Cortex of kidney (tissue), 1 donor: ENCODE data around the gene CPSF4L.

ENCODE experiments used
- DNase-seq: peaks from one replicate; lab custom pipeline; 2025; lab: John Stamatoyannopoulos, UW

Gene CPSF4L

GRCh38 chr17:73289549-73290254 lies 28.0 kb upstream of the CPSF4L start:
- DNase-seq, result no peak

DNA sequence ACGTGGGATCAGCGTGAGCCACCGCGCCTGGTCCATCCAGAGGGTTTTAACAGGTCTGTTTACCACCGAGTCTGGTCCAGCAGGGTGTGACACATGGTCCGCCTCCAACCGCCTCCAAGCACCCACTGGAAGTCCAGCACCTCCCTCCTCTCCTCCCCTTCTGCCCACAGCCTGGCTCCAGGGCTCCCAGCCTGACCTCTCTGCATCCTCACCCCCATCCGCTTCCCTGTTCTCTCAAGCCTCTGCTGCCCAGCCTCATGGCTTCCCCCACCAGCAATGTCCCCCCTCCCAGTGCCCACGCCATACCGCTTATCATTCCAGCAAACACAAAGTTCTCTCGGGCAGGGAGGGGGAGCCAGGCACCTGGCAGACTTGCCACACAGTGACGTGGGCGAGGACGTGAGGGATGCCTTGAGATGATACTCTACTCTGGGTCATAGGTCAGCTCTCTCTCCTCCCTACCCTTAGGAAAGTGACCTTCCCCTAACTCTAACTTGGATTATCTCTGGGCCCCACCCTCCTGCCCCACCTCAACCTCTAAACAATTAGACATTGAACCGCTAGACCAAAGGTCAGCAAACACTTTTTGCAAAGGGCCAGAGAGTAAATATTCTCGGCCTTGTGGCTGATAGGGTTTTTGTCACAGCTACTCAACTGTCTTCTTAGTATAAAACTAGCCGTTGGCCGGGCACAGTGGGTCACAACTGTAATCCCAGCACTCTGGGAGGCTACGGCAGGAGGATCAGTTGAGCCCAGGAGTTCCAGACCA lies 27.0 kb upstream of the CPSF4L start:
- no peak for DNase-seq

DNA sequence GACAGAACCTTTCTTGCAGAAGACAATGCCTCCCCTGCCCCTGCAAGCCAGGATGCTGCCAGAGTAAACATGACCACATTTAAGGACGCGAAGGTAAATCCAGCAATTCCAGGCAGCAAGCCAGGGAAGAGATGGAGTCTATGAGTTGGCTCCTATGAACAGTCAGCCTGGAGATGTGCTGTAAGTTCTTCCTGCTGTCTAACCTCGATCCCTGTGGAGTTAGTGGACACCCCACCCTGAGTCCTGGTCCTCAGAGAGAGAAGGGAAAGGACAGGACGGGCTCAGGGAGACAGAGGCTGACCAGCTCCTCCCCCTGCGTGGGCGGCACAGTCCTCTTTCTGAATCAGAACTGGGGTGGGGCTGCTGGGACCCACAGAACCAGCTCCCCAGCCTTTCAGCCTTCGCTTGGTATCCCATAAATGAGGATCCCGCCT lies 25.2 kb upstream of the CPSF4L start:
- no peak for DNase-seq

DNA sequence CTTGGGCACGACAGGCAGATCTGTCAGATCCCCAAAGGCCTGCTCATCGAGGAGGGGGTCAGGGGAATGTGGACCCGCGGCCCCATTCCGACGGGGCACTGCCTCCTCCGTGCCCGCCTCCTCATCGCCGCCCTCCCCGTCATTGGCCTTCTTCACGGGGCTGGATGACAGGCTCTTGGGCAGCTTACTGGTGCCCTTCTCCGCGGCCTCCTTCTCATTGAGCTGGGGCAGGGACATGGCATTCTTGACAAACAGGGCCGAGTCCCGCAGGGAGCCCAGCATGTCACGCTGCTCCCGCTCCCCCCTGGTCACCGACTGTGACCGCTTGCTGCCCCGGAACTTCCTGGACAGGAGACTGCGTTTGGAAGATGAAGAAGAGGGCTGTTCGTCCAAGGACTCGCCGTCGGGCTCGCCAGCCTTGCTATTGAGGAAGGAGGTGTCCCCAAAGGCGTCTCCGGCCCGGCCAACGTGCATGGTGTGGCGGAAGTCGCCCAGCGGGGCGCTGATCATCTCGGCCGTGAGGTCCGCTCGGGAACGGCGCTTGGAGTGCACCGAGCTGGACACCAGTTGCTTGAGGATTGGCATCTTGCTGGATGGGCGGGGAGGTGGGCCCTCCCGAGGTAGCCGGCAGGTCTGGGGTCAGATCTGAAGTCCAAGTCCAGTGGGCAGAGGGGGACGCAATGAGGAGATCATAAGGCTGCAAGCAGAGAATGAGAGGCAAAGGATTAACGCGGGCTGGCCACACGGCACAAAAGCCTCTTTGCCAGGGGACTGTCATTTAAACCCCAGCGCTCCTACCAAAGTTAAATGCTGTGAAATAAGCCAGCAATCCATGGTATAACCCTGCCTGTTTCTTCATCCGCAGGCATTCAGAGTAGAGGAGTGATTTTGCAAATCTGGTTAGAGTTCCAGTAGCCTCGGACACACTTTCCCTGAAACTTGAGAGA lies 24.5 kb upstream of the CPSF4L start:
- DNase-seq, result no peak

DNA sequence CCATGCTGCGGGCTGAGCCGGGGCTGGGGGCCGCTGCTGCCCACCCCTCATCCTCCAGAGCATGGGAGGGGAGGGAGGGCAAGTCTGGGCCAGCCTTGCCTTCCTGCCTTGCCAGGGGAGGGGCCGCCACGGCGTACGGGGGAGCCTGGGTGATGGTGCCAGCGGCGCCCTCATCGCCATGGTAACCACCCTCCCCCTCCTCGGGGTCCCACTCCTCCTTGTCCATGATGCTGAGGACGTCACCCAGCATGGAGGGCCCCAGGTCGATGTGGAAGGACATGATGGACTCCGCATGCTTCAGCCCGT lies 23.9 kb upstream of the CPSF4L start:
- no peak for DNase-seq

DNA sequence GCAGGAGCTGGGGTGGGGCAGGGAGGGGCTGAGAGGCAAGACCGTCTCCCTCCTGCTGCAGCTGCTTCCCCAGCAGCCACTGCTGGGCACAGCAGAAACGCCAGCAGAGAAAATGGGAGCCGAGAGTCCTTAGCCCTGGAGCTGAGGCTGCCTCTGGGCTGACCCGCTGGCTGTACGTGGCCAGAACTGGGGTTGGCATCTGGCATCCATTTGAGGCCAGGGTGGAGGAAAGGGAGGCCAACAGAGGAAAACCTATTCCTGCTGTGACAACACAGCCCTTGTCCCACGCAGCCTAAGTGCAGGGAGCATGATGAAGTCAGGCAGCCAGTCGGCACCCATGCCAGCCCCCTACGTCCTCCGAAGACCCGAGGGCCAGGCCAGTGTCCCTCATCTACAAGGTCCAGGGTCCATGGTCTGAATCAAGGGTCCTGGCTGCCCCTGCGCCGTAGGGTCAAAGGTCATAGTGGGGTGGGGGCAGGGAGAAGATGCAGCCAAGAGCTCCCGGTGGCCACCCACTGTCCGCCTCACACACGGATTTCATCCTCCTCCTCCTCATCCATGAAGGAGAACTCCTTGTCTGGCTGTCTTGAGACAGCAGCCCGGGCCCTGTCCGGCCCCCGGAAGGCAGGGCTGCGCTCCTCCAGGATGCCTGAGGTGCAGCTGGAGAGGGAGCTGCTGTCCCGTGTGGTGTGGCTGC lies 23.4 kb upstream of the CPSF4L start:
- no peak for DNase-seq

GRCh38 chr17:73284354-73284753 lies 22.7 kb upstream of the CPSF4L start:
- no peak for DNase-seq

GRCh38 chr17:73283841-73284282 lies 22.2 kb upstream of the CPSF4L start:
- no peak for DNase-seq

- DNase-seq, result no peak
Observed at GRCh38 chr17:73283250-73283649, 21.6 kb upstream of the CPSF4L start.

DNA sequence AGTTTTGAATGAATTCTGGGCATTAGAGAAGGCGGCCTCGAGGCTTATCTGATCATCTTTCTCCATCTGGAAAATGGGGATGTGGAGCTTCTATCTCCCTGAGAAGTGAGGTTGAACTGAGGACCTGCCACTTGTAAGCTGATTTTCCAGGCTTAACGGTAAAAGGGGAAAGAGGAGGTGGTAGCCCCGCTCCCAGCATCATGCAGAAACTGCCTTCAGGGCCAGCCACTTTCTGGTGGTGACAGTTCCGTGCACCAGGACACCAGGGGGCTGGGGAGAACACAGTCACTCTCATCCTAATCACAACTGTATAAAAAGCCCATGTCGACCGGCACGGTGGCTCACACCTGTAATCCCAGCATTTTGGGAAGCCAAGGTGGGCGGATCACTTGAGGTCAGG lies 20.9 kb upstream of the CPSF4L start:
- no peak for DNase-seq

DNA sequence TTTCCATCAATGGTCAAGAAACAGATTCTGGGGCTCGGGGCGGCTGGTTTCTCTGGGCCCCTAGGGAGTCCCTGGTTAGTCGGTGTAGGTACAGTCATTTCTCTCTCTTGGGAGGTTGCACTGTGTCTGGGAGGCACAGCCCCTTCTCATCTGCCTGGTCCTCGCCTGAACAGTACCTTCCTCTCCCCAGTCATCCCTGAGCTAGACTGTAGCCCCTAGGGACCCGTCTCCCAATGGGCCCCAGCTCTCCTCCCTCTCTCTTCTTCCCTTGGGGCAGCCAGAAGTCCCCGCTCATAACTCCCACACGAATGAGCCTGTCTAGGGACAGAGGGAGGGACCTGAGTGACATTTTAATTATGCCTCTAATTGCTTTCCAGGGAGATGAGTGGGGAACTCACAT lies 20.2 kb upstream of the CPSF4L start:
- no peak for DNase-seq

- no peak for DNase-seq
Observed at GRCh38 chr17:73280191-73280590, 18.5 kb upstream of the CPSF4L start.

DNA sequence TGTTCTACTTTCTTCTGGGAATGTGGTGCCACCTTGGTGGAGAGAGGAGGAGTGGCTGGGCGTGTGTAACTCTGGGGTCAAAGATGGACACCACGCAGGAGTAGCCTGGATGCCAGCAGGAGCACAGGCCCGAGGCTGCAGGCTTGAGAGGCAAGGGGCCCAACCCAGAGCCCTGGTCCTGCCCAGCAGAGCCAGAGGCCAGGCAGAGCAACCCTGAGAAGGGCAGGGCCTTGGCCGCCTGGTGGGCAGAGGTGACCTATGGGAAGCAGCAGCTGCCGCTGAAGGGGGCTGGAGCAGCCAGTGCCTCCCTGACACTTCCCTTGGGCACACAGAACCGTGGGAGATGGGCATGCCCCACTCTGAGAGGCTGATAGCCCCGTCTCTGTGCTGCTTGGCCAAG lies 18.0 kb upstream of the CPSF4L start:
- no peak for DNase-seq

DNA sequence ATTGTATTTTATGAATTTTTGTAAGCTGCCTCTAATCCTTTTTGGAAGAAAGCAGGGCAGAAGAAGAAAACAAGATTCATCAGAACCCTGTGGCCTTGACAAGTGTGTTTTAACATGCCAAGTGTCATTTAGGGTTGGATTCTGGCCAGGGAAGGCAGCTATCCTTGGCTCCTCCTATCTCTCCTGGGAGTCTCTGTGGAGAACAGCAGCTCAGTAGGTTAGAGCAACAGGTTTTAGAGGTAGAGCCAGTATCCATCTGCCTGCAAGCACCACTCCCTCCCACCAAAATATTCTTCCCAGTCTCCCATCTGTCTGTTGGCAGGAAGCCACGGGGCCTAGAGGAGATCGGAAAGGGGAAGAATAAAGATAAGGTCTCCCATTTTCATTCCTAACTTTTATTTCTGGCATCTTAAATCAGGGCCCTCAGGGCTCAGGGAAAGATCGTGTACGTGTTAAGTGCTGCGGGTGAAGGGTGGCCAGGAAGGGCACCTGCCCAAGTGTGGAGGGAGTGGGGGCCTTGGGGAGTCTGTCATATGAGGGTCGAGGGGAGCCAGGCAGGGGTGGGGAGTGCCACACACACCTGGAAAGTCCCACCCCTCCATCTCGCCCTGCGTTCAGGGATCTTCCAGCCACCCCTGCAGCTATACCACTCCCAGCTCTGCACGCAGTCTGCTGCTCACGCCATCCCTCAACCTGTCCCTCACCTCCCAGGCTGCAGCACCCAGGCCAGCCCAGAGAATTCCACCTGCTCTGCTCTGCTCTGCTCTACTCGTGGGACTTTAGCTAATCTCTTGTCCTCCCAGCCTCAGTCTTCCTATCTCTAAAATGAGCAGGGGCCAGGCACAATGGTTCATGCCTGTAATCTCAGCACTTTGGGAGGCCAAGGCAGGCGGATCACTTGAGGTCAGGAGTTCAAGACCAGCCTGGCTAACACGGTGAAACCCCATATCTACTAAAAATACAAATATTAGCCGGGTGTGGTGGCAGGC lies 17.1 kb upstream of the CPSF4L start:
- DNase-seq, result no peak

DNA sequence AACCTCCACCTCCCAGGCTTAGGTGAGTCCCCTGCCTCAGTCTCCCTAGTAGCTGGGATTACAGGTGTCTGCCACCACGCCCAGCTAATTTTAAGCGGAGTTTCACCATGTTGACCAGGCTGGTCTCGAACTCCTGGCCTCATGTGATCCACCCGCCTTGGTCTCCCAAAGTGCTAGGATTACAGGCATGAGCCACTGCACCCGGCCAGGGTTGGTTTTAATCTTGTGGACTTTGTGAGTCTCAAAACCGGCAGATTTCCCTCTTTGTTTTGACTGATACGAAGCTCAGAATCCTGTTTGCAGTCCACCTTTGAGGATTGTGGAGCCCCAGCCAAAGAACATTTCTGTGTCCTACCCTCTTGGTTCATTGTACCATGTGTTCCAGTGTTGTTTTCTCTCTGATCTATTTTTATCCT lies 16.4 kb upstream of the CPSF4L start:
- no peak for DNase-seq

- DNase-seq, result no peak
Observed at GRCh38 chr17:73274490-73274889, 12.8 kb upstream of the CPSF4L start.

- no peak for DNase-seq
Observed at GRCh38 chr17:73272906-73273218, 11.2 kb upstream of the CPSF4L start.

DNA sequence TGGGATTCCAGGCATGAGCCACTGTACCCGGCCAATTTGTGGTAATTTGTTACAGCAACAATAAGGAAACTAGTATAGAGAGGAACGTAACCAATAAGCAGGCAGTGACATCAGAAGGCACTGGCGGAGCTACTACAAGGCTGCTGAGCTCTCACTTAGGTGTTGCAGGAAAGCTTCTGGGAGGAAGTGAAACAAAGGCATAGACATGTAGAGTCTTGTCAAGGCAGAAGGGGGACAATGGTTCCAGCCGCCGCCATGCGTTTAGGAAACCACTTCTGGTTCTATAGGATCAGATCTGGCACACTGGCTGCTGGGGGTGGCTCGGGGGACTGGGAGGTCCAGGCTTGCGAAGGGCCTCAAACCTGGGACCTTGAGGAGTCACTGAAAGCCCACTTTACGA lies 9.4 kb upstream of the CPSF4L start:
- no peak for DNase-seq

GRCh38 chr17:73269791-73270190 lies 8.1 kb upstream of the CPSF4L start:
- no peak for DNase-seq

DNA sequence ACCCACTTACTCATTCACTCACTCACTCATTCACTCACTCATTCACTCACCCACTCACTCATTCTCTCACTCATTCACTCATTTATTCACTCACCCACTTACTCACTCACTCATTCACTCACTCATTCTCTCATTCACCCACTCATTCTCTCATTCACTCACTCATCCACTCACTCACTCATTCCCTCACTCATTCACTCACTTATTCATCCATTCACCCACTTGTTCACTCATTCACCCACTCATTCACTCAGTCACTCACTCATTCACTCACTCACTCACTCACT lies 7.6 kb upstream of the CPSF4L start:
- no peak for DNase-seq
